Measurements from ENCODE around the gene LCN6.
"Not testable (repeated sequence)": the region's sequence is repeated elsewhere in the genome, so short reads cannot be mapped to it uniquely, and the experiment has no call there.

LCN6 gene

GRCh38 chr9:136722093-136722968, 26.0 kb downstream of the LCN6 start:
- no peak for DNase-seq

- DNase-seq, result no peak
Observed at GRCh38 chr9:136721339-136722092, 26.8 kb downstream of the LCN6 start.

- DNase-seq, result no peak
Observed at GRCh38 chr9:136720898-136721338, 27.4 kb downstream of the LCN6 start.

GRCh38 chr9:136720251-136720897, 28.0 kb downstream of the LCN6 start:
- no peak for DNase-seq

GRCh38 chr9:136719195-136719880, 29.0 kb downstream of the LCN6 start:
- no peak for DNase-seq

GRCh38 chr9:136718345-136719194, 29.8 kb downstream of the LCN6 start:
- no peak for DNase-seq

GRCh38 chr9:136717399-136717798, 30.9 kb downstream of the LCN6 start:
- DNase-seq, result no peak

GRCh38 chr9:136714893-136715274, 33.4 kb downstream of the LCN6 start:
- no peak for DNase-seq

- no peak for DNase-seq
Observed at GRCh38 chr9:136714096-136714892, 34.0 kb downstream of the LCN6 start.

GRCh38 chr9:136713550-136713949, 34.8 kb downstream of the LCN6 start:
- no peak for DNase-seq

- no peak for DNase-seq
Observed at GRCh38 chr9:136712690-136713544, 35.4 kb downstream of the LCN6 start.

GRCh38 chr9:136711751-136712689, 36.3 kb downstream of the LCN6 start, which contains the start of gene DIPK1B:
DIPK1B (plus strand) TSS chr9:136712572; CDS start chr9:136712666, 94 bp downstream.
- DNase-seq, result no peak

- DNase-seq, result not testable (repeated sequence)
Observed at GRCh38 chr9:136711219-136711648, 37.1 kb downstream of the LCN6 start.

GRCh38 chr9:136710543-136710942, 37.8 kb downstream of the LCN6 start:
- DNase-seq, result no peak

- DNase-seq, result no peak
Observed at GRCh38 chr9:136709454-136710109, 38.7 kb downstream of the LCN6 start.

GRCh38 chr9:136707849-136708517, 40.3 kb downstream of the LCN6 start:
- no peak for DNase-seq

GRCh38 chr9:136707011-136707410, 41.3 kb downstream of the LCN6 start:
- no peak for DNase-seq

GRCh38 chr9:136705564-136705963, 42.8 kb downstream of the LCN6 start:
- no peak for DNase-seq
